IPS DF 4.7 (cell line): ENCODE results near the gene BNIP5.
"Not testable (repeated sequence)": the region's sequence is repeated elsewhere in the genome, so short reads cannot be mapped to it uniquely, and the experiment has no call there.

ENCODE experiments used
- DNase-seq: peaks from one replicate; pipeline ENCODE4 v3.0.0-alpha.2; 2013; ENCODE audit warnings: low spot score; ENCODE audit errors: extremely low read depth

BNIP5 gene

DNA sequence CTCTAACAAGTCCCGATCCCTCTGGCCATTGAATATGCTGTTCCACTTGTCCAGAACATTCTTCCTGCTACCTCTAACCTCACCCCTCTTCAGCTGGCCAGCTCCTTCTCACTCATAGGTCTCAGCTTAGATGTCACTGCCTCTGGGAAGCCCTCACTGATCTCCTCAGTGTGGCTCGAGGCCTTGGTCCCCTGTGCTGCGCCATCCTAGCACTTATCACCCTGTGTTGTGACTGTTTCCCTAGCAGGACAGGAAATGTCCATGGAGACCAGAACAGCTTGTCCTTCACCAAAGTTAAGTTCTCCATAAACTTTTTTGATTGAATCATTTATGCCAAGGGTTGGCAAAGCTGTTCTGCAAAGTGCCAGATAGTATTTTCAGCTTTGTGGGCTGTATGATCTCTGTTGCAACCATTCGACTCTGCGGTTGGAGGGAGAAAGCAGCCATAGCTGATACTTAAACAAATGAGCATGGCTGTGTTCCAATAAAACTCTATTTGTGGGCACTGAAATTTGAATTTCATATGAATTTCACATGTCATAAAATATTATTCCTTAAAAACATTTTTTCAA lies 6.5 kb upstream of the BNIP5 start:
- no peak for DNase-seq

DNA sequence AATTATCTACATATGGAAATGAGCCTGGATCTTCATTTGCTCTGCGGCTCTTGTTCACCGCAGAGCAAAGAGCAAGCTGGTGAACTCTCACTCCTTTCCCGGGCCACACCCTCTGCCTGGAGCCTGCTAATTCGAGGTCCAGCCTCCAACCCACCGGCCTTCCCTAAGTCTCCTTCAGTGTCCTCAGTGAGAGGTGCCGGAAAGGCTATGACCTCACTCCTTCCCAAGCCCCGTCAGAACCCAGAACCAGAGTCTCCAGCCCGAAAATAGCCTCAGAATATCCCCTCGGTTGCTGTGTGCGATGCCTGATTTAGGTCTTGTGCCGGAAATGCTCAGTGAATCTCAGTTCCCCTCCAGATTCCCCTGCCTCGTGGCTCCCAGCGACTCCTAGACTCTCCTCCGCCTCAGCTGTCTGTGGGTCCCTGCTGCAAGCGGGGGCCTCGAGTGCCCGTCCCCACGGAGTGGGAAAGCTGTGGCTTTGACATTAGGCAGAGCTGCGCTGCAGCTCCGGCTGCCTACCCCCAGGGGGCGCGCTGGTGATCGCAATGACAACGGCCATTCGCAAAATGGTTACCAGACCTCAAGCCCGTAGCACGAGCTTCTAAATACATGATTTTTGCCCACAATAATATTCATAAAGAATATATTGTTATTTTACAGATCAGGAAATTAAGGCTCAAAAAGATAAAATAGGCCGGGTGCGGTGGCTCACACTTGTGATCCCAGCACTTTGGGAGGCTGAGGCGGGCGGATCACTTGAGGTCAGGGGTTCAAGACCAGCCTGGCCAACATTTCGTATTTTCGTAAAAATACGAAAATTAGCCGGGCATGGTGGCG lies 4.1 kb upstream of the BNIP5 start:
- DNase-seq = no peak

DNA sequence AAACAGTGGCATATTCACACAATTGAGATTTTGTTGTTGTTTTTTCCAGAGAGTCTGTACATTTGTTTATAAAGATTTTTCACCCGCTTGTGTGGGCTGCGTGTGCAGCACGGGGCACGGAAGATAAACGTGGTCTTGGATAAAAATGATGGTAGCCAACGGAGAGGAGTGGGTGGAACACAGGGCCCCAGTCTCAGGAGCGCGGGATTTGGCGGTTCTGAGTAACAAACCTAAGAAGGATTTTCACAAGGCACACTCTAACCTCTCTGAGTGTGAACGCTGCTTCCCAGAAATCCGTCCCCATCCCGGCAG lies 3.6 kb upstream of the BNIP5 start:
- DNase-seq = no peak

DNA sequence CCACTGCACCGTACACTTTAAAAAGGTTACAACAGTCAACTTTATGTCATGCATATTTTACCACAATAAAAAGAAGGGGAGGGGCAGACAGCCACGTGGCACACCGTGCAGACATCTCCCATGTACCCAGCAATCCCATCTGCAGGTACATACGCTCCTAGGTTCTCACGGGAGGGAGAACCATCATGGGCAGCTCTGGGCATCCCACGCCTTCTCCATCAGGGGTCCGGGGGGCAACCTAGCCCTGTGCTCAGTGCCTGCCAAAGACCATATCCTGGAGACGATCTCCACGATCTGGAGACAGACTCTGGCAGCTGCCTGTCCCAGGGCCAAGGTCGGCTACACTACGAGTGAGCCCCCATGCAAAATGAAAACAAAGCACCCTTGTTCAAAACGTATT lies 2.5 kb upstream of the BNIP5 start:
- no peak for DNase-seq

DNA sequence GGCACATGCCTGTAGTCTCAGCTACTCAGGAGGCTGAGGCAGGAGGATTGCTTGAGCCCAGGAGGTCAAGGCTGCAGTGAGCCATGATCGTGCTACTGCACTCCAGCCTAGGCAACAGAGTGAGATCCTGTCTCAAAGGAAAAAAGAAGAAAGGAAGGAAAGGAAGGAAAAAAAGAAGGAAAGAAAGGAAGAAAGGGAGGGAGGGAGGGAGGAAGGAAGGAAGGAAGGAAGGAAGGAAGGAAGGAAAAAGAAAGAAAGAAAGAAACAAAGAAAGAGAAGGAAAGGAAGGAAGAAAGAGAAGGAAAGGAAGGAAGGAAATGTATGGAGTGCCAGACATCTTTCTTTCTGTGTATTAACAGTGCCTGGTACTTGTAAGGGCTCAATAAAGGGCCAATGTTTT lies 1.5 kb upstream of the BNIP5 start:
- not testable (repeated sequence) for DNase-seq

DNA sequence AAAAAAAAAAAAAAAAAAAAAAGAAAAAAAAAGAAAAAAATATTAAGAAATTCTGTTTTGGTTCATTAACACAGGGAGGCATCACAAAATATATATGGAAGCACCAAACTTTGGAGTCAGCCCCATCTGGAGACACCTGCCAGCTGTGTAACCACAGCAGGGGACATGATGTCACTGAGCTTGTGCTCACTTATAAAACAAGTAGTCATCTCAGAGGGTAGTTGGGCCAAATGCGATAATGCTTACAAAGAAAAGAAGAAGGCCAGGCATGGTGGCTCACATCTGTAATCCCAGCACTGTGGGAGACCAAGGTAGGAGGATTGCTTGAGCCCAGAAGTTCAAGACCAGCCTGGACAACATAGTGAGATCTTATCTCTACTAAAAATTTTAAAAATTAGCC lies 1.1 kb upstream of the BNIP5 start:
- DNase-seq = no peak

DNA sequence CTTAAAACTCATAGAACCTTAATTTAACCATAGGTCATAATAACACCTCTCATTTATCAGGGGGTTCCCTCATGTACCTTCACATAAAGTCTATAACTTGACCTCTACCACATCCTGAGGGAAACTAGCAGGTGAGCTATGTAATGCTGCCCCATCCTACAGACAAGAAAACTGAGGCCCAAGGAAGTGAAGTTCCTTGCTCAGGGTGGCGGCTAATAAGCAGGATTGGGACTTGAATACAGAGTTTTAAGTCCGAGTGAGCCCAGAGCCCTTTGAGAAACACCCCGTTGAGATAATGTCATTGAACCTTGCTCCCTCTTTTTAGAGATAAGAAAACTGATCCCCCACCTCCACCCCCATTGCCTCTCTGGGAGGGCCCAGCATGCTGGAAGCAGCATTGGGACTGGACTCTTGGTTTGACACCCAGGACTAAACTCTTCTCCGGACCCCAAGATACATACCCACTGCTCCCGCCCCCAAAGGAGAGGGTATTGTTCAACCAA lies 429 bp downstream of the BNIP5 start:
- DNase-seq = no peak

DNA sequence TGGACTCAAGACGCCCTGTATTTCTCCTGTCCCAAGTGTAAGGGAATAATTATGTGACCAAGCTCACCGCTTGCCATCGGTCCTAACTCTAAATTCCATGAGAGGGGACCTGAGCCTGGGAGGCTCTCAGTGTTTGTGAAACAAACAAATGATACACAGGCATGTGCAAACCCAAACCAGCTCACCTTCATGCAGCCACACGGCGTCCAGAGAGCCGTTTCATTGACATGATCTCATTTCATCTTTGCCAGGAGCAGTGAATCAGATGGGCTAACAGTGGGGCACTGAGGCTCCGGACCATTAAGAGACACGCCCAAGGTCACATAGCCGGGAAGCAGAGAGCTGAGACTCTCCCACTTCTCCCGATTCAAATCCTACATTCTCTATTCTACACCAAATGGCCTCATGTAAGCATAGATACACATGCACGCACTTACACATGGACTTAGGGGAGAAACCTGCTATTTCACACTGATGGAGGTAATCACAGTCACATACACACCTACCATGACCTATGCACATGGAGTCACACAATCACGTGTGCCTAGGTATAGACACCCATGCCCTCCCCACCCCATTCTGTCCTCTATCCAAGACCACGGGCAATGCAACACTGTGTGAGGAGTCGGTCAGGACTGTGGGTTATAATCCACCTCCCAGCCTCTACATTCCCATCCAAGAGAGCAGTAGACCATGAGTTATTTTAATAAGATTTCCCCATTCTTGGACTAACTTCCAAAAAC lies 1.1 kb downstream of the BNIP5 start:
- DNase-seq = no peak

DNA sequence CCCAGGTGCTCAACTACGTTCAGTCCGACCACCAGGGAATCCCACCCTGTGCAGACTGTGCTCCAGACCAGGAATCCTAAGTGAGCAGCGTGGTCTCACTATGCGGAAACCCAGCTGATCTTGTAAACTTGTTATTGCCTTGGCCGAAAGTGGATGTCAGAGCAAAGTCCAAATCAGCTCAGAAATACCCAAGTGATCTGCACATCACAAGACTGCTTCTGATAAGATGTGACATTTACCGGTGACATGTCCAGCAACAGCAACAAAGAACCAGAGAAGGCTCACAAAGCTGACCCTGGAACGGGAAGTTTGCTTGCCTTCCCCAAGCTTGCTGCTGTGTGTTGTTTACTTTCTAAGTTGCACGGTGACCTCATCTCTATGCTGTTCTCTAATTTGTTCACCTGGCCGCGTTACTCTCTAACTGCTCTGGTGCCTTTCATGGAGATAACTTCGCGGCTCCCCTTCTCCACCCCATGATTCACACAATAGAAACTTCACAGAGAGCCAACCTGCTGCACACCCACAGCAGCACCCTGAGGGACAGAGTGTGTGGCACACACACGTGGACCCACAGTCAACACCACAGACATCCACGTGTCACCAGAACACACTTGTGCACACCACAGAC lies 1.7 kb downstream of the BNIP5 start:
- no peak for DNase-seq

DNA sequence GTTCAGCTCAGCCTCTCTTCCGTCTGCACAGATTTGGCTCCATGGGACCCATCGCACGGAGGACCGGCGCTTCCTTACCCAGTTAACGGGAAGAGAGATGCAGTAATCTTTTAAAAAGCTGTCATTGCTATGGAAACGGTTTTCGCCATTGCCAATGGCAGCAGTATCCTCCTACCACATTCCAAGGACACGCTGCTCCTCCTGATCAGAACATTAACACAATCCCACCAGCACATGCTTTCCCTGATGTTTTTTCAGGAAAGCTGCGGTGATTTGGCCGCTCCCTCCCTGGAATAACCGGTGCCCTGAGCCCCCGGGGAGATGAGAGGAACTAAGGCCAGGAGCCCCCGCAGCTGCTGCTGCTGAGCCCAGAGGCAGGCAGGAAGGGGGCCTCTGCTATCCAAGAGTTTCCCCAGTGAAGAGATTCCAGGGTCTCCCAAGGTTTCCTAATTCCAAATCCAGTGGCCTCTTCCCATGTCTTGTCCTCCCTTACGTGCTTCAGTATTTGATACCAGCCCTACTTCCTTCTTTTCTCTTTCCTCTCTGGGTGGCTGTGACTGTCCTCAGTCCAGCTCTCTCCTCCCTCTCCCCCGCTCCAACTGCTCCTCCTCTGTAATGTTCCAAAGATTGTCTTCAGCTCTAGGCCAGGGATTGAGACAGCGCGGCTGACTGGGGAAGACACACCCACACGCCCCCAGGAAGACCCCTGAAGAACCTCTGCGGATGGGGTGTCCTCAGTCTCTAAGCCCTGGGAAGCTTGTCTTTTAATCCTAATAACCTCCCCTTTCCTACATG lies 2.6 kb downstream of the BNIP5 start:
- no peak for DNase-seq

DNA sequence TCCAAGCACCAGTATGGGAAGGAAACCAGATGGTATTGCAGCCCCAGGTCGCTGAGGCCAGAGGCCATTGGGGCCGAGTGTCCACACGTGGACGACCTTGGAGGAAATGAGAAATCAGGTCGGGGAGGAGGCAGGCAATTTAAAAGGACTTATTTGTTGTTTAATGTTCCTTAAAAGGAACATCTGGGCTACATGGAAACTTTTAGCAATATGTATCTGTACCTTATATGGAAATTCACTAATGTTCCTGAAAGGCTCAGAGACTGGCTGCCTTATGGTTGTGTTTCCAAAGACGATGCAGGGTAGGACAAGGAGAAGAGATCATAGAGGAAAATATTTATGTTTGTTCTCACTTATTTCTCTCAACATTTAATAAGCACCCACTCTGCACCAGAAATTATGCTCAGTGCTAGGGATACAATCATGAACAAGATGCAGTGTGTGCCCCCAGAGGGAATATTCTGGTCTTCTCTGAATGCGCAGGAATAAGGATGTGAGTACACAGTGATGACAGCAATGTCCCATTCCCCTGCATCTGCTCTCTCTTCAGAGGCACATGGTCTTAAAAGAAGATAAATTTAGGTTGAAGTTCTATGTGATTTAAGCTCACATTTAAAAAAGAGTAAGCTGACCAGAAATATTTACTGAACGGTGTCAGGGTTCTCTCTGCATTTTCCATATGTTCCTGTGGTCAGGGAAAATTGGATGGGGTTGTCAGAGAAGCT lies 3.4 kb downstream of the BNIP5 start:
- no peak for DNase-seq

DNA sequence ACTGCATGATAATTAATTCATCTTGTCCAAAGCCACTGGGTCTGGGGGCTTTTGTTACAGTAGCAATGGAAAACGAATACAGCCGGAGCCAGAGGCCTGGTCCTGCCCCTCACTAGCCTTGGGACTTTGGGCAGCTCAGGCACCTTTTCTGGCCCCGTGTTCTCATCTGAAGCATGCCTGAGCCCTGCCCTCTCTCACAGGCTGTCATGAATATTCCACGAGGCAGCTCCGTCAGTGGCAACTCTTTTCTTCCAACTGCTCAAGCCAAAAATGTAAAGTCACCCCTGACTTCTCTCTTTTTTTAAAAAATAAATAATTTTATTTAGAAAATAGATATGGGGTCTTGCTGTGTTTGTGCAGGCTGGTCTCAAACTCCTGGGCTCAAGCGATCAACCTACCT lies 5.3 kb downstream of the BNIP5 start:
- DNase-seq = no peak

DNA sequence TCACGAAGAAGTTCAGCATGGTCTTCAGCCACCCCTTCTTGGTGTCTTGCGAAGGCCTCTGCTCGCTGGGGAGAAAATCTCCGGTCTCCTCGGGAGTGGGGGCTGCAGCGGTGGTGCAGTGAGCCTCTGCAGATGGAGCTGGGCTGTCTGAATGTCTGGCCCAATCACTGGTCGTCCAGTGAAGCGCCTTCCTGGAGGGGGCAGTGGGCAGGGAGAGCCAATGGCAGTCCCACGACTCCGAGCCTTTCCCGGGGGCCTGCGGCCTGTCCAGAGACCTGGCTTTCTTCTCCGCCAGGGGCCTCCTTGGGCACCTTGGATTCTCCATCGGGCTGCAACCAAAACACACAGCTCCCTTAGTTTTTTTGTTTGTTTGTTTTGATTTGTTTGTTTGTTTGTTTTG lies 6.3 kb downstream of the BNIP5 start:
- DNase-seq = no peak

DNA sequence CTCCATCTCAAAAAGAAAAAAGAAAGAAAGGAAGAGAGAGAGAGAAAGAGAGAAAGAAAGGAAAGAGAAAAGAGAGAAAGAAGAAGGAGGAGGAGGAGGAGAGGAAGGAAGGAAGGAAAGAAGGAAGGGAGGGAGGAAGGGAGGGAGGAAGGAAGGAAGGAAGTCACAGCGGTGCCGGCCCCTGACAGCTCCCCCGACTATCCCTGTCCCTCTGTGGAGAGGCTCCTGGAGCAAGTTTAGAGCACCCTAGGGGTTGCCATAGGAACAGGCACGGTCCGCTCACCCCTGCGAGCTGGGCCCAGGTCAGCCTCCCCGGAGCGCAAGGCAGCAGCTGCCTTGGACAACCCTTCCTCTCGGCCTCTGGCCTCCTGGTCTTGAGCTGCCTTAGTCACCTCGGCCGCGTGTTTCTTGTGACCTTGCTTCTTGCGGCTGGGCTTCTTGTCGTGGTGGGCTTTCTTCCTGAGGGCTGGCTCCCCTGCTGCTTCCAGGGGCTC lies 6.8 kb downstream of the BNIP5 start:
- no peak for DNase-seq

DNA sequence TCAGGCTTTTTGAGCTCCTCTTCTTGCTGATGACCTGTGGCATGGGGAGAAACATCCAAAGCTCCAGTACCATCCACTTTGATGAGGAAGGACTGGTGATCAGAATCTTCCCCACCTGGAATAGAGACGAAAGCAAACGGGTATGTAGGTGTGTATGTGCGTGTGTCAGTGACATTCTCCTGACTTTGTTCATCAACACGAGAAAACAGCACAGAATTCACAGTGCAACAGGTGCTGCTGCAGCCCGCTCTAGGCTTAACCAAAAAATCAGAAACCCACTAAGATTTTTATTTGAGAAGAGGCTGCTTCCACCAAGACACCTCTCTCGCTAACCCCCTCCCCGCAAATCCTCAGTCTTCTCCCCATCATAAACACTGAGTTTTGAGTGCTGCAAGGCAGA lies 8.1 kb downstream of the BNIP5 start:
- DNase-seq = no peak

DNA sequence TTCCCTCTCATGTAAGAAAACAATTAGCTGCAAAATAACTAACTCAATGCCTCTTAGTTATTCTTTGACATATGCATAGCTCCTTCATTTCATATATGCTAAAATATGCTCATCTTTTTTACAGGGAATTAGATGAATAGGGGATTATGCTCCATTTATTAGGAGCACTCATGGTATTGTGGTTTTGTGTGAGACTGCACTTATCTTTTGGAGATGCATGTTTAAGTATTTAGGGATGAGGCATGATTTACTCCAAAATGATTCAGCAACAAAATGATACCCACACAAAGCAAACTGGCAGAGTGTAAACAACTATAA lies 8.8 kb downstream of the BNIP5 start:
- no peak for DNase-seq

DNA sequence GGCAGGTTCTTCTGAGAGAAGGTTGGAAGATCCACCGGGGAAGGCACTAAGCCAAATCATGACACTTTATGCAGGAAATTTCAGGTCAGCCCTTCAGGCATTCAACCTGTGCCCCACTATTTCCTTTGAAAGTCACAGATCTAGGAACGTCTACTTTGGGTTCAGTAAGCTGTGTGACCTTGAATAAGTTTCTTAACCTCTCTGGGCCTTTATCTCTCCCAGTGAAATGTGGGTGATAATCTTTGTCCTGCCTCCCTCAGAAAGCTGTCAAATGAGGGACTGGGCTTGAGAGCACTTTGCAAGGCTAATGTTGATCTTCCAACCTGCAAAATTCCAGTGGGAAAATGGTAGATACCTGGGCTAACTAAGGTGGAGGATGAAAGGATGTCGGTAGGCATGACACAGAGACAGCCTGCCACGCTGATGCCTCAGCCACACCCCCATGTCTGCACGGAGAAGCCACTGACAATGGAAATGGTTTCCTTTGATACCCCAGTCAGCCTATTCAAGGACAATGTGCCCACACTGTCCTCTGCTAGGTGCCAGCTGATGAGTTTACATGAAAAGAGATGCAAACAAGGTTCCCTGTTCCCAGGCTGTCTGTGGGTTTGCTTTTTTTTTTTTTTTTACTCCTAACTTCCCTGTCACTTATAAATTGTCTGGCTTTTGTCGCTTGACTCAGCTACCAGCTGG lies 9.3 kb downstream of the BNIP5 start:
- no peak for DNase-seq

DNA sequence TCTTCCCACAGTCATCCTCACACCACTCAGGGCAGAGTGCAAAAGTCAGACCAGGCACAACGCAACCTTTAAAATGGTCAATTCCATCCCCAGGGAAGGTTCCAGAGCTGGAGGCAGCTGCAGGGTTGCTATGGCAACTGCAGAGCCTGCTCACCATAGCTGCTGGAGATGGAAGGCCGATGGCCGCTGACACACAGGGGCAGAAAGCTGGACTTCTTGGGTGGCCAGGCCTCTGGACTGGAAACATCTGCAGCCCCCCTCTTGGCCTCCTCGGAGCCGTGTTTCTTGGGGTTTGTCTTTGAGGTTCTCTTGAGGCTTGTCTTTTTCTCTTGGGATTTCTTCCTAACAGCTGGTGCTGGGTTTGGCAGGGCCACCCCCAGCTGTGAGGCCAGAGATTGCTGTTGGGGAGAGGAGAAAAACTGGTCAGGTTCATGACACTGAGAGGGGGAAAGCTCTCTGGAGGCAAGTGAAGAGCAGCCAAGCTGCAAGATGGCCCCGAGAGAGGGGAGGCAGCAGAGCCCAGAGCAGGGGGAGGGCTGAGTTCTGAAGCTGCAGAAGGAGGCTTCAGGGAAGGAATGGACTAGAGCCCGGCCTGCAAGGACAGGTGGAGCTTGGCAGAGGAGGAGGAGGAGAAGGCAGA lies 10.2 kb downstream of the BNIP5 start:
- no peak for DNase-seq

DNA sequence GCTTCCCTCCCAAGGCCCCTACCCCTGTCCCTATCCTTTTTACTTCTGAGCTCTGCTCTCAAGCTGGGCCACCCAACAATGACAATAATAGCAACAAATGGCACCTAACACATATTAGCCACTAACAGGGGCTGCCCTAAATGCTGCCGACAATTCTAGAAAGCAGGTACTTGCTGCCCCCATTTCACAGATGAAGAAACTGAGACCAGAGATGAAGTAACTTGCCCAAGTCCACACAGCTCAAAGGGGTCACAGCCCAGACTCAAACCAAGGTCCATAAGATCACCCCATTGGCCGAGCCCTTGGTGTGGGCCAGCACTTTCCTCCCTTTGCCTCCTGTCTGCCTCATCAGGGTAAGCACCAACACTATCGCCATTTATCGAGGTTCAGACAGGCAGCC lies 12.0 kb downstream of the BNIP5 start:
- DNase-seq = no peak

DNA sequence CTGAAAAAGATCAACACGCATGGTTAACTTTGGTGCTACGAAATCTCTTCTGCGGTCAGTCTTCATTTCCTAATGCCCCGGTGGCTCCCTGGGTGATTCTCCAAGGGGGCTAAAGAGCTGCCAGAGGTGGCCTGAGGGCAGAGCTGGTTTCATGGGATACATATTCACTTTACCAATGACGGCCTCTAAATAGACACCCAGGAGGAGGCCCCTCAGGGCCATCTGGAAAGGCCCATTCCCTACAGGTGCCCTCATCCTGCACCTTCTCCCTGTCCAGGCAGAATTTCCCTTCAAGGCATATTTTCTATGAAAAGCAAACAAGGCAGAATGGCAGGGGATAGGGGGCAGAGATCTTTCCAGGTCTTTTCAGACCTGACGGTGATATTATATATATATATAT lies 12.5 kb downstream of the BNIP5 start:
- DNase-seq = no peak
